Ectodermal cell (in vitro differentiated cells): ENCODE data around the gene RAB6B.
"Not testable (repeated sequence)": the region's sequence is repeated elsewhere in the genome, so short reads cannot be mapped to it uniquely, and the experiment has no call there.

ENCODE experiments used
- H3K27ac ChIP-seq: 2 replicates; pipeline ENCODE4 v1.7.0; 2013; ENCODE audit warnings: mild to moderate bottlenecking, low read depth, low read length; ENCODE audit not compliant: insufficient read depth, poor library complexity, severe bottlenecking
- H3K27me3 ChIP-seq: 2 replicates; pipeline ENCODE4 v1.7.0; 2013; ENCODE audit warnings: mild to moderate bottlenecking, low read length; ENCODE audit not compliant: insufficient read depth, control insufficient read depth, poor library complexity, severe bottlenecking
- H3K36me3 ChIP-seq: one replicate; pipeline ENCODE4 v1.7.0; 2013; ENCODE audit warnings: low read length; ENCODE audit not compliant: control insufficient read depth, insufficient read depth
- H3K4me1 ChIP-seq: one replicate; pipeline ENCODE4 v1.7.0; 2013; ENCODE audit warnings: low read length; ENCODE audit not compliant: control insufficient read depth, insufficient read depth
- H3K4me3 ChIP-seq: 2 replicates; pipeline ENCODE4 v1.7.0; 2013; ENCODE audit warnings: low read depth, low read length, control low read depth; ENCODE audit not compliant: insufficient read depth
- H3K9me3 ChIP-seq: 2 replicates; pipeline ENCODE4 v1.7.0; 2013; ENCODE audit warnings: mild to moderate bottlenecking, low read length, moderate library complexity; ENCODE audit not compliant: control insufficient read depth
- WGBS, 2 experiments: methylation state at CpG; one replicate each; pipeline ENCODE4 v1.1.7; 2013; ENCODE audit warnings: missing lambda C conversion rate in 2 of 2; 5-methylcytosine and 5-hydroxymethylcytosine counted together

Gene RAB6B

GRCh38 chr3:133783762-133784161, 111.9 kb downstream of the RAB6B start:
- no peak overlapping the region for H3K27ac ChIP-seq
- no peaks in the 10 kb centered on the region for H3K36me3 ChIP-seq
- no peaks in the 10 kb centered on the region for H3K4me1 ChIP-seq
- peaks cover 2% of the 10 kb centered on the region for H3K9me3 ChIP-seq
- no peaks in the 10 kb centered on the region for H3K27me3 ChIP-seq
- no peak overlapping the region for H3K4me3 ChIP-seq
- 94 to 95% methylated on average over 32 of the region's 32 CpGs for WGBS, 2 experiments

- WGBS, 2 experiments = 88 to 91% methylated on average over 1 to 2 of the region's 2 CpGs
- H3K27me3 ChIP-seq = no peaks in the 10 kb centered on the region
Observed at GRCh38 chr3:133782454-133782853, 113.2 kb downstream of the RAB6B start.

GRCh38 chr3:133781570-133781969, 114.1 kb downstream of the RAB6B start:
- H3K4me3 ChIP-seq = no peak overlapping the region
- H3K9me3 ChIP-seq = no peaks in the 10 kb centered on the region
- H3K27me3 ChIP-seq = no peaks in the 10 kb centered on the region
- H3K36me3 ChIP-seq = no peaks in the 10 kb centered on the region
- no peaks in the 10 kb centered on the region for H3K4me1 ChIP-seq
- H3K27ac ChIP-seq = no peak overlapping the region

More at GRCh38 chr3:133782454-133782853, 113.2 kb downstream of the RAB6B start:
- Histone ChIP-seq H3K4me3 (no peak overlapping the region), H3K9me3 (peaks cover under 1% of the 10 kb centered on the region), H3K27ac (no peak overlapping the region), H3K36me3 (no peaks in the 10 kb centered on the region), H3K4me1 (no peaks in the 10 kb centered on the region)

GRCh38 chr3:133780756-133781155, 114.9 kb downstream of the RAB6B start:
- H3K27ac ChIP-seq, H3K9me3 ChIP-seq, H3K4me1 ChIP-seq, H3K4me3 ChIP-seq, H3K36me3 ChIP-seq, H3K27me3 ChIP-seq: not testable (repeated sequence)
- 74 to 80% methylated on average over 6 of the region's 6 CpGs for WGBS, 2 experiments

- no peak overlapping the region for H3K27ac ChIP-seq
- H3K4me3 ChIP-seq = no peak overlapping the region
- no peaks in the 10 kb centered on the region for H3K36me3 ChIP-seq
- H3K9me3 ChIP-seq = no peaks in the 10 kb centered on the region
- 64 to 67% methylated on average over 4 of the region's 4 CpGs for WGBS, 2 experiments
- H3K27me3 ChIP-seq = no peaks in the 10 kb centered on the region
- H3K4me1 ChIP-seq = no peaks in the 10 kb centered on the region
Observed at GRCh38 chr3:133779626-133780203, 116.0 kb downstream of the RAB6B start.

- no peaks in the 10 kb centered on the region for H3K9me3 ChIP-seq
- 77 to 83% methylated on average over 8 of the region's 8 CpGs for WGBS, 2 experiments
- H3K4me3 ChIP-seq = no peak overlapping the region
- H3K36me3 ChIP-seq = no peaks in the 10 kb centered on the region
- no peaks in the 10 kb centered on the region for H3K27me3 ChIP-seq
- no peak overlapping the region for H3K27ac ChIP-seq
- no peaks in the 10 kb centered on the region for H3K4me1 ChIP-seq
Observed at GRCh38 chr3:133777807-133778568, 117.7 kb downstream of the RAB6B start.

DNA sequence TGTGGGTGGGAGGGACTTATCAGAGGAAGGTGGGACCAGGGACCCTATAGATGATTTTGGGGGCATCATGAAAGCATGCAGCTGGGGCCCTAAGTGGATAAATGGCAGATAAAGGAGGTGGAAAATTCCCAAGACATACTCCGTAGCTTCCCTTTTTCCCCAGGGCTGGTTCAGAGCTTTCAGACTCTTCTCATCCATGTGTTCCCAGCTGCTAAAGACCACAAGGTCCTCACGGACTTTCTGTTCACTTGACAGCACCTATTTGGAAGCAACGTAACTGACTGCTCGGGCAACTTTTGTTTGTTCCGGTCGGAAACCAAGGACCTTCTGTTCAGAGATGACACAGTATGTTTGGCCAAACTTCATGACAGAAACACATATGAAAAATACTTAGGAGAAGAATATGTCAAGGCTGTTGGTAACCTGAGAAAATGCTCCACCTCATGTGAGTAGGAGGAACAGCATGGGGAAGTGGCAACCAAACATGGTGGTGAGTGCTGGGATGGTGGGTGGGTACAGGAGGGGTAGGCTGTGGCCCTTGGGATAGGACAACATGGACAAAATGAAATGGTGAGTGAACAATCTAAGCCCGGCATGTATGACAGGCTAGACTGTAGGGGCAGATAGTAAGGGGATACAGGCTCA, 118.8 kb downstream of the RAB6B start:
- no peak overlapping the region for H3K27ac ChIP-seq
- no peaks in the 10 kb centered on the region for H3K27me3 ChIP-seq
- H3K36me3 ChIP-seq = no peaks in the 10 kb centered on the region
- no peak overlapping the region for H3K4me3 ChIP-seq
- H3K4me1 ChIP-seq = no peaks in the 10 kb centered on the region
- no peaks in the 10 kb centered on the region for H3K9me3 ChIP-seq
- WGBS, 2 experiments = 94 to 96% methylated on average over 7 of the region's 7 CpGs

DNA sequence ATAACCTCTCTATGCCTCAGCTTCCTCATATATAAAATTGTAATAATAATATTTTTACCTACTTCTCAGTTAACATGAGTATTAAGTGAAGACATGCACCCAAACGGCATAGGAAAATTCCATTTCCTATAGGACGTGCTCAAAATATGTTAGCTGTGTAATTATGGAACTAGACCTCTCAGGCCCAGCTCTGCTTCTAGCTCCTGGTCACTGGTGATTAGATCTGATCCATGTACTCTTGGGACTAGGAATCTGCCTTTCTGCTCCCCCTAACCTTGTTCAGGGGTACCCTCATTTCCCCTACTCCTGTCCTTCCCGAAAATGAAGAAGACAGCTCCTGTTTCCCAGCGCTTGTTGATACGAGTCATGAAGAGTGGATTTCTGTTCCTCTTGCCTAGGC, 119.8 kb downstream of the RAB6B start:
- Histone ChIP-seq H3K9me3 (no peaks in the 10 kb centered on the region), H3K27me3 (no peaks in the 10 kb centered on the region), H3K4me1 (no peaks in the 10 kb centered on the region), H3K4me3 (no peak overlapping the region), H3K27ac (no peak overlapping the region), H3K36me3 (no peaks in the 10 kb centered on the region)
- WGBS, 2 experiments = 89 to 96% methylated on average over 5 of the region's 5 CpGs

- Histone ChIP-seq H3K27me3 (no peaks in the 10 kb centered on the region), H3K4me1 (no peaks in the 10 kb centered on the region), H3K4me3 (no peak overlapping the region), H3K27ac (no peak overlapping the region), H3K9me3 (no peaks in the 10 kb centered on the region), H3K36me3 (no peaks in the 10 kb centered on the region)
- 95 to 97% methylated on average over 9 of the region's 9 CpGs for WGBS, 2 experiments
Observed at GRCh38 chr3:133775309-133775708, 120.4 kb downstream of the RAB6B start.
